HG03103 (cell line): ENCODE data around the gene BCAR3.

Experiments used
- ATAC-seq: cut with Tn5 transposase; IDR thresholded peaks from one replicate; pipeline ENCODE4 v1.9.1; 2021; ENCODE audit warnings: low read depth; ENCODE audit not compliant: unreplicated experiment

Gene BCAR3

GRCh38 chr1:93584261-93585003, 97.2 kb downstream of the BCAR3 start:
- no peak for ATAC-seq

- no peak for ATAC-seq
Observed at GRCh38 chr1:93581917-93582850, 99.5 kb downstream of the BCAR3 start.

- ATAC-seq: no peak
Observed at GRCh38 chr1:93579891-93580290, 101.7 kb downstream of the BCAR3 start.

GRCh38 chr1:93578911-93579825, 102.5 kb downstream of the BCAR3 start:
- ATAC-seq: no peak

GRCh38 chr1:93578433-93578830, 103.2 kb downstream of the BCAR3 start:
- ATAC-seq: no peak

- ATAC-seq: no peak
Observed at GRCh38 chr1:93577536-93578432, 103.9 kb downstream of the BCAR3 start.

- no peak for ATAC-seq
Observed at GRCh38 chr1:93576746-93577145, 104.9 kb downstream of the BCAR3 start.

- no peak for ATAC-seq
Observed at GRCh38 chr1:93576346-93576745, 105.3 kb downstream of the BCAR3 start.

- ATAC-seq: no peak
Observed at GRCh38 chr1:93575621-93576284, 105.9 kb downstream of the BCAR3 start.

- ATAC-seq: no peak
Observed at GRCh38 chr1:93574991-93575390, 106.6 kb downstream of the BCAR3 start.

GRCh38 chr1:93574511-93574910, 107.1 kb downstream of the BCAR3 start:
- no peak for ATAC-seq

GRCh38 chr1:93573940-93574469, 107.6 kb downstream of the BCAR3 start:
- ATAC-seq: no peak

- ATAC-seq: no peak
Observed at GRCh38 chr1:93571623-93572310, 109.9 kb downstream of the BCAR3 start.

GRCh38 chr1:93569489-93569888, 112.1 kb downstream of the BCAR3 start:
- no peak for ATAC-seq

- no peak for ATAC-seq
Observed at GRCh38 chr1:93567255-93567918, 114.2 kb downstream of the BCAR3 start.

GRCh38 chr1:93566227-93566626, 115.4 kb downstream of the BCAR3 start:
- no peak for ATAC-seq

- no peak for ATAC-seq
Observed at GRCh38 chr1:93565496-93566206, 116.0 kb downstream of the BCAR3 start.
